Body of pancreas (tissue), 4 donors: ENCODE results near the gene CENPC.

Experiments
- POLR2A ChIP-seq, 3 donors: fragments of 450-650 bp; IDR thresholded peaks; one replicate each; pipeline ENCODE4 v1.6.1; 2016; ENCODE audit warnings: antibody characterized with exemption in 3 of 3, mild to moderate bottlenecking in 2 of 3
- TF ChIP-seq, protein P1 (sequence below), 7 experiments: fragments of 450-650 bp in 4 of 7; fragments of 200-600 bp in 3 of 7; sonication (generic) in 3 of 7; IDR thresholded peaks; one replicate each; pipeline ENCODE4 v1.5.1; 2016 to 2019; ENCODE audit warnings: antibody characterized with exemption in 7 of 7

GRCh38 chr4:67459164-67459563 lies 86.1 kb downstream of the CENPC start:
- TF ChIP-seq, protein P1, sequence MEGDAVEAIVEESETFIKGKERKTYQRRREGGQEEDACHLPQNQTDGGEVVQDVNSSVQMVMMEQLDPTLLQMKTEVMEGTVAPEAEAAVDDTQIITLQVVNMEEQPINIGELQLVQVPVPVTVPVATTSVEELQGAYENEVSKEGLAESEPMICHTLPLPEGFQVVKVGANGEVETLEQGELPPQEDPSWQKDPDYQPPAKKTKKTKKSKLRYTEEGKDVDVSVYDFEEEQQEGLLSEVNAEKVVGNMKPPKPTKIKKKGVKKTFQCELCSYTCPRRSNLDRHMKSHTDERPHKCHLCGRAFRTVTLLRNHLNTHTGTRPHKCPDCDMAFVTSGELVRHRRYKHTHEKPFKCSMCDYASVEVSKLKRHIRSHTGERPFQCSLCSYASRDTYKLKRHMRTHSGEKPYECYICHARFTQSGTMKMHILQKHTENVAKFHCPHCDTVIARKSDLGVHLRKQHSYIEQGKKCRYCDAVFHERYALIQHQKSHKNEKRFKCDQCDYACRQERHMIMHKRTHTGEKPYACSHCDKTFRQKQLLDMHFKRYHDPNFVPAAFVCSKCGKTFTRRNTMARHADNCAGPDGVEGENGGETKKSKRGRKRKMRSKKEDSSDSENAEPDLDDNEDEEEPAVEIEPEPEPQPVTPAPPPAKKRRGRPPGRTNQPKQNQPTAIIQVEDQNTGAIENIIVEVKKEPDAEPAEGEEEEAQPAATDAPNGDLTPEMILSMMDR (IDR thresholded peaks at IDR 0.05), result no peak
- no peak for TF ChIP-seq POLR2A (IDR thresholded peaks at IDR 0.05)
